ENCODE measurements around the gene TRIM46. TPM values are rescaled to one million over a fixed set of nuclear protein-coding genes. Genes with fewer than 3 reads are reported as not detected.

TRIM46 gene
- total and polyA plus RNA-seq, 9 of the 15 experiments (the other 6 are each of a cell fraction or from before 2014, with no cell fraction given): 0.05 to 0.60 (median 0.16) TPM; not detected in 3

DNA sequence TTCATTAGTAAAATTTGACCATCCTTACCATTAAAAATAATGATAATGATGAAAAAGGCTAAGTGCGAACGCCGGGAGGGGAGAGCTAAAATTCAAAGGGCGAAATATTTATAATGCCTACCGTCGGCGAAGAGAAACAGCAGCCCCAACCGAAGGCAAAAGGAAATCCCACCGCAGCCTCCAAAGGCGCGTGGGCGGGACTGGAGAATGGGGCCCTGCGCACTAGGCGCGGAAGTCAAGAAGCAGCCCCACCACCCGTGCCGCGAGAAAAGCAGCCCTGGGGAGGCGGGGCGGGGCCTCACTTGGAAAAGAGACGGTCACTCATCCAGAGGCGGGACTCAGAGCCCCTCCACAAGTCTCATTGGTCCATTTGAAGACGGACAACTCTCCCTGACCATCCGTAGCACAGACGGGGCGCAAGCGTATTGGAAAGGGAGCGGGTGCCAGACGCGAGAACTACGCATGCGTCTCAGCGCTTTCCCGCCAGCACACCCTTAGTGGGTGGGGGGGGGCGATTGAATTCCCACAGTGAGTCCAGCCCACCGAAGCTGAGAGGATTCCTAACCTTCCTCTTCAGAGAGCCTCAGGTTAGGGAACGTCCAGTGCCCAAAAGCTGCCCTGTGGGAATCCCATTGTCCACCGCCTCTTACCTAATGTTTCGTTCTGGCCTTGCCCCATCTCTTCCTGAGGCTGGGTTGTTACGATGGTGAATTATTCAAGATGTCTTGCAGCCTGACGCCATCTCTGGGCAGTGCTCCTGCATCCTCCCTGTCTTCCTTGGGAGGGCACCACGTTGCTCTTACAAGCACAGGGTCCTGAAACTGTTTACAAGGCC lies 53.8 kb downstream of the TRIM46 start (continued):
- TF ChIP-seq KLF6 (CRISPR knock-in tag; IDR thresholded peaks at IDR 0.05; ENCODE audit: borderline replicate concordance) (0 out of 2 replicates have a peak, but pooled peaks have one; percentile 3), MEIS2 (IDR thresholded peaks at IDR 0.05; ENCODE audit: partially characterized antibody) (peak; percentile 92), NFE2L1 (tag; IDR thresholded peaks at IDR 0.05; ENCODE audit: borderline replicate concordance, low read depth) (no peak), CBX5 (IDR thresholded peaks at IDR 0.05; ENCODE audit: borderline replicate concordance, low read depth) (no peak), CREB1 (IDR thresholded peaks at IDR 0.05) (no peak), CREB1 (CRISPR knock-in tag; IDR thresholded peaks at IDR 0.05) (no peak), CBX3 (IDR thresholded peaks at IDR 0.05; ENCODE audit: borderline replicate concordance in 1 of 2, low read length in 2 of 2) (no peak), ESRRB (CRISPR knock-in tag; IDR thresholded peaks at IDR 0.05; ENCODE audit: borderline replicate concordance) (no peak), ZKSCAN8 (CRISPR knock-in tag; IDR thresholded peaks at IDR 0.05) (no peak), RBM25 (IDR thresholded peaks at IDR 0.05; ENCODE audit: low read depth, low read length, severe bottlenecking) (peak; percentile 72), SRSF9 (IDR thresholded peaks at IDR 0.05; ENCODE audit: borderline replicate concordance, low read depth, low read length) (no peak), ZBTB7A (IDR thresholded peaks at IDR 0.05; ENCODE audit: borderline replicate concordance, control insufficient read depth, low read depth, low read length) (peak; percentile 63; the same call in 1 of the 2 replicates), FOXJ3 (CRISPR knock-in tag; IDR thresholded peaks at IDR 0.05) (no peak), KLF10 (CRISPR knock-in tag; IDR thresholded peaks at IDR 0.05) (no peak), CBX1 (IDR thresholded peaks at IDR 0.05; ENCODE audit: low read depth) (no peak), JUN (IDR thresholded peaks at IDR 0.05; ENCODE audit: borderline replicate concordance, low read depth, low read length) (no peak), JUN (CRISPR knock-in tag; IDR thresholded peaks at IDR 0.05; ENCODE audit: borderline replicate concordance) (no peak; the same call in 1 of the 2 replicates), ZBTB1 (CRISPR knock-in tag; IDR thresholded peaks at IDR 0.05; ENCODE audit: borderline replicate concordance, low read depth) (no peak), CBFA2T3 (IDR thresholded peaks at IDR 0.05) (no peak), FOXP1 (CRISPR knock-in tag; IDR thresholded peaks at IDR 0.05) (peak; percentile 3; the same call in 1 of the 2 replicates), NEUROD1 (IDR thresholded peaks at IDR 0.05; ENCODE audit: borderline replicate concordance, low read depth, low read length, partially characterized antibody) (peak; percentile 72), ZBTB8A (IDR thresholded peaks at IDR 0.05; ENCODE audit: partially characterized antibody) (no peak), ZEB2 (IDR thresholded peaks at IDR 0.05) (no peak)
- TF ChIP-seq, protein P1, sequence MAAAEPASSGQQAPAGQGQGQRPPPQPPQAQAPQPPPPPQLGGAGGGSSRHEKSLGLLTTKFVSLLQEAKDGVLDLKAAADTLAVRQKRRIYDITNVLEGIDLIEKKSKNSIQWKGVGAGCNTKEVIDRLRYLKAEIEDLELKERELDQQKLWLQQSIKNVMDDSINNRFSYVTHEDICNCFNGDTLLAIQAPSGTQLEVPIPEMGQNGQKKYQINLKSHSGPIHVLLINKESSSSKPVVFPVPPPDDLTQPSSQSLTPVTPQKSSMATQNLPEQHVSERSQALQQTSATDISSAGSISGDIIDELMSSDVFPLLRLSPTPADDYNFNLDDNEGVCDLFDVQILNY (CRISPR knock-in tag; IDR thresholded peaks at IDR 0.05): peak; percentile 92
- TF ChIP-seq, protein P2, sequence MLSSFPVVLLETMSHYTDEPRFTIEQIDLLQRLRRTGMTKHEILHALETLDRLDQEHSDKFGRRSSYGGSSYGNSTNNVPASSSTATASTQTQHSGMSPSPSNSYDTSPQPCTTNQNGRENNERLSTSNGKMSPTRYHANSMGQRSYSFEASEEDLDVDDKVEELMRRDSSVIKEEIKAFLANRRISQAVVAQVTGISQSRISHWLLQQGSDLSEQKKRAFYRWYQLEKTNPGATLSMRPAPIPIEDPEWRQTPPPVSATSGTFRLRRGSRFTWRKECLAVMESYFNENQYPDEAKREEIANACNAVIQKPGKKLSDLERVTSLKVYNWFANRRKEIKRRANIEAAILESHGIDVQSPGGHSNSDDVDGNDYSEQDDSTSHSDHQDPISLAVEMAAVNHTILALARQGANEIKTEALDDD (IDR thresholded peaks at IDR 0.05): no peak; the same call in 1 of the 2 replicates
- TF ChIP-seq, protein P3, sequence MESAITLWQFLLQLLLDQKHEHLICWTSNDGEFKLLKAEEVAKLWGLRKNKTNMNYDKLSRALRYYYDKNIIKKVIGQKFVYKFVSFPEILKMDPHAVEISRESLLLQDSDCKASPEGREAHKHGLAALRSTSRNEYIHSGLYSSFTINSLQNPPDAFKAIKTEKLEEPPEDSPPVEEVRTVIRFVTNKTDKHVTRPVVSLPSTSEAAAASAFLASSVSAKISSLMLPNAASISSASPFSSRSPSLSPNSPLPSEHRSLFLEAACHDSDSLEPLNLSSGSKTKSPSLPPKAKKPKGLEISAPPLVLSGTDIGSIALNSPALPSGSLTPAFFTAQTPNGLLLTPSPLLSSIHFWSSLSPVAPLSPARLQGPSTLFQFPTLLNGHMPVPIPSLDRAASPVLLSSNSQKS (CRISPR knock-in tag; IDR thresholded peaks at IDR 0.05): no peak
